GM12891 (cell line): ENCODE data around the gene GRAMD1A.
"Not testable (repeated sequence)": the region's sequence is repeated elsewhere in the genome, so short reads cannot be mapped to it uniquely, and the experiment has no call there.

Source experiments
- DNase-seq: peaks from one replicate; pipeline ENCODE4 v3.0.0; 2011; ENCODE audit warnings: low spot score; ENCODE audit not compliant: insufficient read length
- FAIRE-seq: peaks from 2 replicates; lab custom pipeline; 2011; peaks lifted over from hg19 to GRCh38; lab: Jason Lieb, UNC
- PAX5 ChIP-seq: IDR thresholded peaks from 2 replicates; pipeline ENCODE4 v1.6.1; 2011; ENCODE audit warnings: low read length, moderate library complexity, mild to moderate bottlenecking; ENCODE audit not compliant: insufficient read depth, severe bottlenecking
- POLR2A ChIP-seq: IDR thresholded peaks from 2 replicates; pipeline ENCODE4 v1.6.1; 2011; ENCODE audit warnings: low read depth, low read length, control low read depth
- POLR2AphosphoS5 ChIP-seq: IDR thresholded peaks from 2 replicates; pipeline ENCODE4 v1.6.1; 2011; ENCODE audit warnings: low read depth, low read length, control low read depth
- POU2F2 ChIP-seq: IDR thresholded peaks from 2 replicates; pipeline ENCODE4 v1.6.1; 2011; ENCODE audit warnings: low read depth, mild to moderate bottlenecking, control low read depth, low read length, moderate library complexity
- SPI1 ChIP-seq: IDR thresholded peaks from 2 replicates; pipeline ENCODE4 v1.6.1; 2011; ENCODE audit warnings: low read depth, low read length, control low read depth
- TAF1 ChIP-seq: IDR thresholded peaks from 2 replicates; pipeline ENCODE4 v1.6.1; 2011; ENCODE audit warnings: low read depth, low read length, control low read depth

Gene GRAMD1A

DNA sequence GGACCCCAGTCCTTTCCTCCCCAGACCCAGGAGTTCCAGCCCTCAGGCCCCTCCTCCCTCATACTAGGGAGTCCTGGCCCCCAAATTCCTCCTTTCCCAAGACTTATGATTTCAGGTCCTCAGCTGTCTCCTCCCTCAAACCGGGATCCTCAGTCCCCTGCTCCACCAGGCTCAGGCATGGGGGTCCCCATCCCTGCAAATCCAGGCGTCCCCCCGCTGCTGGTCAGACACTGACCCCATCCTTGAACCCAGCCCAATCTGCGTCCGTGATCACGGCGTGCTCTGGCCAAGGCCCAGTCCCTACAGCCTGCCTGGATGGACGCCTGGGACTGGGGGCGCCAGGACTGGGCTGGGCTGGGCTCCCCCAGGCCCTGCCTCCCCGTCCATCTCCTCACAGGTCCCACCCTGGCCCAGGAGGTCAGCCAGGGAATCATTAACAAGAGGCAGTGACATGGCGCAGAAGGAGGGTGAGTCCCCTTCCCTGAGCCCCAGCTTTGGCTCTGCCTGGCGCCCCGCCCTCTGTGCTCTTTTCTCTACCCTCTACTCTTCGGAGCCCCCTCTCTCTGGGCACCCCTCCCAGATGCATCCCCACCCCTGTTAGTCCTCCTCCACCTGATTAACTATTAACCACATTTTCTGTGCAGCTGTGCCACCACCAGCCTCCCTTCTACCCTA is 42.1 kb downstream of the GRAMD1A start:
- FAIRE-seq, result no peak

DNA sequence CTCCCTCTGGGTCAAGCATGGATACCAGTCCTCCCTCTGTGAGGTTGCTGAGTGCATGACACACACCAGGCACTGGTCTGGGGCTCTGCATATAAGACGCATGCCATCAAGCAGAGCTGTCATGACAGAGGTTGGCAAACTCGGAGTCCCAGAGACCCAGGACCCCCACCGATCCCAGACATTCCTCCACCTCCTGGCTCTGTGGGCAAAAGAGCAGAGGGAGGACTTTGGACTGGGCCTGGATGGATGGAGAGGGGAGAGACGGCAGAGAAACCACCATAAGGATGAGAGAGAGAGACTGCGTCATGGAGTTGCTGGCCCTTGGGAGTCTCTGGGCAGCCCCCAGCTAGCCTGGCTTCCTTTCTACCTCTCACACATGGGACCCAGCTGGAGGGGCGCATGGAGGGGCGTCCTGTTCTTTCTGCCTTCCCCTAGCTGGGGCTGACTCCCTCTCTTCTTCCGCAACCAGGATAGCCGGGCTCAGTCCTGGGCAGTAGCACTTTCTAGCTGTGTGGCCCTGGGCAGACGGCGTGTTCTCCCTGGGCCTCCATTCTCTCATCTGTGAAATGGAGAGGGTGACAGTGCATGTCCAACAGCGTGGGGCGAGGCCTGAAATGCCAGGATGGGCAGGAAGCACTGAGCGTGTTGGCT is 43.0 kb downstream of the GRAMD1A start:
- TF ChIP-seq TAF1 (no peak), PAX5 (no peak), SPI1 (no peak), POU2F2 (no peak)
- no peak for DNase-seq
- no peak for FAIRE-seq

More for the DNA sequence above, 42.1 kb downstream of the GRAMD1A start:
- DNase-seq, result no peak
- TF ChIP-seq PAX5 (no peak), POU2F2 (no peak), POLR2A (no peak), SPI1 (no peak), POLR2AphosphoS5 (no peak), TAF1 (no peak)

DNA sequence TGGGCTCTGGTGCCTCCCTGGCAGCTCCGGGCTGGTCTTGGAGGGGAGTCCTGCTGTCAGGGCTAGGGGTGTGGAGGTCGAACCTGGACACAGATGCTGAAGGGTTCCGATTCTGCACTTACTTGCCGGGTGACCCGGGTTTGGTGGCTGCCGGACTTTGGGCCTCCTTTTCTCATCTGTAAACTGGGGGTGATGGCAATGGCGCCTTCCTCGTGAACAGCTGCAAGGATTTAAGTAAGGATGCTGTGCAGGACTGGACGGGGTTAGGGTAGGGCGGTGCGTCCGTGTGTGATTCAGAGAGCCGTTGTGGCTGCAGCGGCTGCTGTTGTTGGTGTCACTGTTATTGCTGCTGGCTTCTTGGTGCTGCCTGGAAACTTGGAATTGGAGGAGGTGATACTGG is 43.8 kb downstream of the GRAMD1A start:
- DNase-seq, result no peak
- FAIRE-seq, result no peak
- no peak for TF ChIP-seq POLR2AphosphoS5

DNA sequence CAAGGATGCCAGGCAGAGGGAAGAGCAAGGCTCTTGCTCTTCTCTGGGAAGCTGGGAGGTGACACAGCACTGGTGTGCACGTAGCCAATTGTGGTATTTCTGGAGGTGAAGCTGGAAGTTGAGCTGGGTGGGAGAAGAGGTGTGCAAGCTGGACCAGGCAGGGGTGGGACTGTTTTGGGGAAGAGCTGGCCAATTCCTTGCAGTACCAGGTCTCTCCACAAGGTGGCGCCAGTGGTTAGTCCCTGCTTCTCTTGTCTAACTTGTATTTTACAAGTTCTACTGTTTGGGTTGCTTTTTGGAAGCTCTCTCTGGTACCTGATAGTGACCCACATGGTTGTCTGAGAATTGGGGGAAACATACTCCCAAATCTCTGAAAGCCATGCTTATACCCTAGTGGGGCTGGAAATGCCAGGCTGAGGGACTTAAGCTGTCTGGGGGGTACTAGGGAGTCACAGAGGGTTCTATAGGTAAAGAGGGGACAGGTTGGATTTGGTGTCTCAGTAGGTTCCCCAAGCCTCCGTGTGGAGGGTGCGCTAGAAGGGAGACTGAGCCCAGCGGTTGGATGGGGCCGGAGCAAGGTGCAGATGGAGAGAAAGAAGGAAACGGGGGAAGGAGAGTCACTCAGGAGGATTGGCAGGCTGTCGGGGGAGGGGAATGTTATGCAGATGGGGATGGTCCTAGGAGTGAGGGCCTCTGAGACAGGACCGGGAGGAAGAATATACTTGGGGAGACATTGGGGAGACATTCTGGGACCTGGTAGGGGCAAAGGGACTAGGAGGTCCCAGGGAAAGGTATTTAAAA is 44.4 kb downstream of the GRAMD1A start:
- FAIRE-seq (peak; percentile 70), DNase-seq (no peak)
- TF ChIP-seq POLR2A (no peak), POLR2AphosphoS5 (no peak), TAF1 (no peak), POU2F2 (no peak), SPI1 (0 out of 2 replicates have a peak, but pooled peaks have one; percentile 4), PAX5 (no peak)

DNA sequence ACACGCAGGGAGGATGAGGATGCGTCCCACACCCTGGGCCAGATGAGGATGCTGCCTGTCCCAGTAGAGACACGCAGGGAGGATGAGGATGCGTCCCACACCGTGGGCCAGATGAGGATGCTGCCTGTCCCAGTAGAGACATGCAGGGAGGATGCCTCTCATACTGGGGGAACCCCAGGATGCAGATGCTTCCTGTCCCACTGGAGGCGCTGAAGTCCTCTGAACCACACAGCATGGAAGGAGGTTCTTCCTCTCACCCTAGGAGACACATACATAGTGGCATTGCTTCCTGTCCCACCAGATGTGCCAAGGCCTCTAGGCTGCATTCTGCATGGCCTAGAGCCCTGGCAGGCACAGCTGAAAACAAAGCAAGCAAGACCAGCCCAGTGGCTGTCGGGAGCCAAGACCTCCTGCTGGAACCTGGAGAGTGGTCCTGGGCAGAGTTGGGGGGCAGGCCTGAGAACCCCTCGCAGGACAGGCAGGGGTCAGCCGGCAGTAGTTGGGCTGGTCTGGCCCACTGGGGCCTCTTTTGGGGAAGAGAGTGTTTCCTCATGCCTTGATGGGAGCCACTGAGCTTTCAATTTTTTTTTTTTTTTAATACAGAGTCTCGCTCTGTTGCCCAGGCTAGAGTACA is 45.7 kb downstream of the GRAMD1A start:
- peak; percentile 83 for DNase-seq
- FAIRE-seq, result peak; percentile 96

DNA sequence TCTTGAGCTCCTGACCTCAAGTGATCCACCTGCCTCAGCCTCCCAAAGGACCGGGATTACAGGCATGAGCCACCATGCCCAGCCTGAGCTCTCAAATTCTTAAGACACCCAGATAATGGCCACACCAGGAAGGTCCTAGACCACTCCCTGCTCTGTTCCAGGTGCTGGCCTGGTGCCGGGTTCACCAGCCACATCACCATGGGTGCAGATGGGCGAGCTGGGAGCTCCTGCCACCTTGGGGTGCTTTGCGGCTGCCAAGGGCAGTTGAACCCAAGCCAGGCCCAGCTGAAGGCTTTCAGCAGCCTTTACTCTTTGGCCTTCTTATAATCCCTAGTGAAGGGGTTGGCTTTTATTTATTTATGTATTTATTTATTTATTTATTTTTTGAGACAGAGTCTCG is 46.3 kb downstream of the GRAMD1A start:
- DNase-seq (no peak), FAIRE-seq (no peak)
- TF ChIP-seq POU2F2 (no peak), PAX5 (no peak), POLR2AphosphoS5 (no peak), TAF1 (no peak), SPI1 (no peak), POLR2A (no peak)

More for the DNA sequence above, 45.7 kb downstream of the GRAMD1A start:
- TF ChIP-seq POU2F2 (no peak), SPI1 (no peak), PAX5 (no peak), POLR2AphosphoS5 (no peak), TAF1 (no peak), POLR2A (no peak)

DNA sequence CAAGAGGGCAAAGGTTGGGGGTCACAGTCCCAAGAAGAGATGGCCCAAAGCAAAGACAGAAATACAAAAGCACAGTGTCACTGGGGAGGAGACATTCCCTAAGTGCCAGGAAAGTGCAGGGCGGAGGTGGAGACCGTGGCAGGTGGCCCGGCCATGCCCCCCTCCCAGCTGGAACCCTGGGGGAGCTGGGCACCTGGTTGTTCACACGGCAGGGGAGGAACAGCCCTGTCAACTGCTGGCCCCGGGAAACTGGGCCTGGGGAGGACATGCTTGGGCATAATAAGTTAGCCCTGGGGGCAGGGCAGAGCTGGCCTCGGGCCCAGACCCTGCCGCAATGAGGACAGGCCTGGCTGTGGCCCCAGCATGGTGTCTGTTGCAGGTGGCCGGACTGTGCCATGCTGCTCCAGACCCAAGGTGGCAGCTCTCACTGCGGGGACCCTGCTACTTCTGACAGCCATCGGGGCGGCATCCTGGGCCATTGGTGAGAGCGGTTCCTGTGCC is 48.8 kb downstream of the GRAMD1A start:
- DNase-seq, result no peak
- no peak for FAIRE-seq
- no peak for TF ChIP-seq PAX5
- TF ChIP-seq POLR2AphosphoS5, result no peak
- TF ChIP-seq SPI1, result no peak

DNA sequence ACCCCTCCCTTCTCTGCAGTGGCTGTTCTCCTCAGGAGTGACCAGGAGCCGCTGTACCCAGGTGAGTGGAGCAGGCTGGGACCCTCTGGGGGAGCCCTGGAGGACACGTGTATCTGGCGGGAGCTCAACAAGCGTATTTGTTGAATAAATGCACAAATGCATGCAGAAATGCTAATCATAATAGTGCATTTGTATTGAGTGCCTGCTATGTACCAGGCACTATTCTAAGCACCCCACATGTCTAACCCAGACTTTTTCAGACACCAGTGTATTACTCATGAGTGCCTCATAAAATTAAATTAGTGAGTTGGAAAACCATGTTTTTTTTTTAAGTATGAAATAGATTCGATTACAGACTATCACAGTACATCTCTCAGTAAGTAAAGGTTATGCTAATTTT is 49.3 kb downstream of the GRAMD1A start:
- no peak for FAIRE-seq
- TF ChIP-seq PAX5 (no peak), POLR2AphosphoS5 (no peak), TAF1 (no peak), POU2F2 (no peak), POLR2A (no peak), SPI1 (no peak)
- no peak for DNase-seq

DNA sequence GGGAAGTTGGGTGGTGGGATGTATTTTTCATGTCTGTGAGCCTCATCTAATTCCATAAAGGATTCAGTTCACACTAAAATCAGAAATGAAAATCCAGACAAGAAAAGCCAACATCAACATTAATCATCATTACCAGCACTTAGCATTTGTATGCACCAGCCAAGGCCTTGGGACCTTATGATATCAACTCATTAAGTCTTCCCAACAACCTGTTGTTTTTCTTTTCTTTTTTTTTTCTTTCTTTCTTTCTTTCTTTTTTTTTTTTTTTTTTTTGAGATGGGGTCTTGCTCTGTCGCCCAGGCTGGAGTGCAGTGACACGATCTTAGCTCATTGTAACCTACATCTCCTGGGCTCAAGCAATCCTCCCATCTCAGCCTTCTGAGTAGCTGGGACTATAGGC is 50.5 kb downstream of the GRAMD1A start:
- not testable (repeated sequence) for DNase-seq, FAIRE-seq

DNA sequence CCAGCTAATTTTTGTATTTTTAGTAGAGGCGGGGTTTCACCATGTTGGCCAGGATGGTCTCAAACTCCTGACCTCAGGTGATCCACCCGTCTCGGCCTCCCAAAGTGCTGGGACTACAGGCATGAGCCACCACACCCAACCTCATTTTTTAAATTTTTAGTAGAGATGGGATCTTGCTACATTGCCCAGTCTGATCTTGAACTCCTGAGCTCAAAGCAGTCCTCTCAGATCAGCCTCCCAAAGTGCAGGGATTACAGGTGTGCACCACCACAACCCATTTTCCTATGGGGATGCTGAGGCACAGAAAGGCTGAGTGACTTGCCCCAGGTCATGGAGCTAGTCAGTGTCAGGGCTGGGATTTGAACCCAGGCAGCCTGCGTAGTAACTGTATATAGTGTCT is 51.1 kb downstream of the GRAMD1A start:
- not testable (repeated sequence) for FAIRE-seq, DNase-seq
